Heart right ventricle (tissue), 16 donors: ENCODE results near the gene PTPRN2. TPM values are rescaled to one million over a fixed set of nuclear protein-coding genes. Genes with fewer than 3 reads are reported as not detected.

Source experiments
- ATAC-seq, 8 donors: fragments of 200-7000 bp; cut with Tn5 transposase; one replicate each; pipeline ENCODE4 v1.9.1; 2020; ENCODE audit warnings: mild to moderate bottlenecking in 8 of 8, moderate library complexity in 8 of 8, moderate number of reproducible peaks in 1 of 8
- DNase-seq, 2 donors: peaks; one replicate each; pipeline ENCODE4 v3.0.0-alpha.2; 2020
- H3K27ac ChIP-seq, 10 donors: fragments of 200-600 bp; sonication (generic) in 2 of 10; one replicate each; pipeline versions ENCODE4 v1.5.0 to v1.8.0; 2020 to 2022; ENCODE audit warnings: mild to moderate bottlenecking in 3 of 10
- H3K27me3 ChIP-seq, 7 donors: fragments of 200-600 bp; one replicate each; pipeline ENCODE4 v1.8.0; 2021 to 2022; ENCODE audit warnings: mild to moderate bottlenecking in 2 of 7
- H3K36me3 ChIP-seq, 9 donors: fragments of 200-600 bp; sonication (generic) in 1 of 9; one replicate each; pipeline versions ENCODE4 v1.5.0 to v1.8.0; 2020 to 2022; ENCODE audit warnings: mild to moderate bottlenecking in 2 of 9
- H3K4me1 ChIP-seq, 9 donors: fragments of 200-600 bp; sonication (generic) in 1 of 9; one replicate each; pipeline versions ENCODE4 v1.5.0 to v1.8.0; 2020 to 2022; ENCODE audit warnings: mild to moderate bottlenecking in 4 of 9
- H3K4me3 ChIP-seq, 10 donors: fragments of 200-600 bp; sonication (generic) in 2 of 10; one replicate each; pipeline versions ENCODE4 v1.5.0 to v1.8.0; 2020 to 2022; ENCODE audit warnings: mild to moderate bottlenecking in 7 of 10, moderate library complexity in 2 of 10
- H3K9me3 ChIP-seq, 11 donors: fragments of 200-600 bp in 10 of 11; sonication (generic) in 2 of 11; one replicate each; pipeline versions ENCODE4 v1.5.0 to v1.8.0; 2013 to 2022; ENCODE audit warnings: mild to moderate bottlenecking in 2 of 11, control low read depth in 1 of 11, moderate library complexity in 1 of 11
- CTCF ChIP-seq, 9 donors: fragments of 200-600 bp; sonication (generic) in 2 of 9; IDR thresholded peaks; one replicate each; pipeline versions ENCODE4 v1.5.0 to v1.8.0; 2021 to 2022; ENCODE audit warnings: antibody characterized with exemption in 9 of 9, mild to moderate bottlenecking in 5 of 9, moderate library complexity in 1 of 9
- WGBS, 2 donors: extraction: QIAGEN DNeasy Blood & Tissue Kit; methylation state at CpG; one replicate each; pipeline ENCODE4 v1.1.7; 2013; ENCODE audit warnings: inconsistent platforms in 1 of 2; 5-methylcytosine and 5-hydroxymethylcytosine counted together
- intact Hi-C, 10 donors: fragments of 100-400 bp; cut with DNase I; formaldehyde crosslinking; loops; one replicate each; pipeline versions ENCODE4 v1.11.1 to v1.14.2; 2022
- polyA plus RNA-seq, 2 donors: library from polyadenylated mRNA; stranded (reverse); fragments of 200-250 nt; gene quantifications; one replicate each; pipeline ENCODE4 v1.2.3, GENCODE V29; 2013
- total RNA-seq, 10 donors: library from RNA; stranded (reverse); fragmentation: NEBNext Ultra II Directional in 3 of 10; extraction: Animal tissue kit (Norgen Biotek cat#: 25700) in 3 of 10; gene quantifications; one replicate each; pipeline versions ENCODE4 v1.2.1 to v1.2.4, GENCODE V29; 2021 to 2023
- donor health status: Arrhythmogenic right ventricular cardiomyopathy.
- donor health status: ischemic (EF 13 %, LVEDD 7.1; RV severe dilation, severe dysfunction).
- donor health status: healthy with polysubstance abuse.
- donor health status: DM: no; HTN: yes; CAD: no.
- donor health status: DM: no; HTN: no; CAD: no.
- donor health status: ischemic (EF 25% LVEDD 6.9; RV normal size, moderate dysfunction).
- donor health status: ischemic (EF 25% LVEDD 5.7; RV mildly dilated, moderate dysfunction).
- donor health status: healthy.
- donor health status: DM: yes; HTN: yes; CAD: no.
- donor health status: Ischemic cardiomyopathy.
- donor health status: ischemic (EF 35%, LVEDD 5.7; RV mildly dilated, moderate dysfunction).
- donor health status: nonischemic (EF 11% LVEDD 7.7; RV severe dilation, severe dysfunction).
- donor health status: DM: yes; HTN: yes; CAD: no.
- donor health status: PGD.
- donor health status: ischemic (EF 29% LVEDD 5.4; RV normal size, mild dysfunction).
- donor health status: nonischemic (EF 23%, LVEDD 6.1; RV moderate dilation, normal function).

The PTPRN2 gene
- total and polyA plus RNA-seq, 12 donors, result 0.82 to 1.8 (median 1.3) TPM

- H3K4me1 ChIP-seq, result no peaks in the 10 kb centered on the region
- intact Hi-C loops, result no loop called here
Observed at GRCh38 chr7:158623241-158623640, 35.6 kb upstream of the PTPRN2 start.

GRCh38 chr7:158620839-158621441 lies 33.3 kb upstream of the PTPRN2 start:
- DNase-seq (no peak), ATAC-seq (no peak)
- intact Hi-C loops, result no loop called here
- WGBS, 2 donors, result 93 to 96% methylated on average over 6 of the region's 6 CpGs
- H3K27me3 ChIP-seq, result no peaks in the 10 kb centered on the region
- no peak for TF ChIP-seq CTCF (IDR thresholded peaks at IDR 0.05)
- no peak overlapping the region for H3K27ac ChIP-seq
- H3K4me3 ChIP-seq, result no peak overlapping the region
- H3K4me1 ChIP-seq, result no peaks in the 10 kb centered on the region
- H3K36me3 ChIP-seq, result peaks cover 0 to 4% (median 0%) of the 10 kb centered on the region in 9 donors
- no peaks in the 10 kb centered on the region for H3K9me3 ChIP-seq

More at GRCh38 chr7:158623241-158623640, 35.6 kb upstream of the PTPRN2 start:
- Histone ChIP-seq H3K27me3 (no peaks in the 10 kb centered on the region), H3K36me3 (peaks cover 0 to 8% (median 0%) of the 10 kb centered on the region in 9 donors), H3K27ac (no peak overlapping the region), H3K9me3 (no peaks in the 10 kb centered on the region), H3K4me3 (no peak overlapping the region)
- WGBS, 2 donors, result 80 to 83% methylated on average over 13 of the region's 13 CpGs
- no peak for TF ChIP-seq CTCF (IDR thresholded peaks at IDR 0.05)
- ATAC-seq (no peak), DNase-seq (no peak)

GRCh38 chr7:158620418-158620817 lies 32.8 kb upstream of the PTPRN2 start:
- ATAC-seq, result no peak
- no peaks in the 10 kb centered on the region for H3K9me3 ChIP-seq
- intact Hi-C loops, result no loop called here
- H3K36me3 ChIP-seq, result peaks cover 0 to 4% (median 0%) of the 10 kb centered on the region in 9 donors
- no peak for DNase-seq
- 97 to 98% methylated on average over 5 of the region's 5 CpGs for WGBS, 2 donors
- no peak overlapping the region for H3K27ac ChIP-seq
- H3K27me3 ChIP-seq, result no peaks in the 10 kb centered on the region
- no peak for TF ChIP-seq CTCF (IDR thresholded peaks at IDR 0.05)
- no peaks in the 10 kb centered on the region for H3K4me1 ChIP-seq
- no peak overlapping the region for H3K4me3 ChIP-seq

- Histone ChIP-seq H3K27ac (no peak overlapping the region), H3K4me1 (no peaks in the 10 kb centered on the region), H3K4me3 (no peak overlapping the region), H3K9me3 (no peaks in the 10 kb centered on the region), H3K36me3 (peaks cover 0 to 4% (median 0%) of the 10 kb centered on the region in 9 donors), H3K27me3 (no peaks in the 10 kb centered on the region)
- DNase-seq (no peak), ATAC-seq (no peak)
- WGBS, 2 donors, result 98 to 99% methylated on average over 4 of the region's 4 CpGs
- intact Hi-C loops, result no loop called here
- TF ChIP-seq CTCF (IDR thresholded peaks at IDR 0.05), result no peak
Observed at GRCh38 chr7:158618745-158619140, 31.1 kb upstream of the PTPRN2 start.
